Measurements from ENCODE around the gene NALCN.

Gene NALCN

DNA sequence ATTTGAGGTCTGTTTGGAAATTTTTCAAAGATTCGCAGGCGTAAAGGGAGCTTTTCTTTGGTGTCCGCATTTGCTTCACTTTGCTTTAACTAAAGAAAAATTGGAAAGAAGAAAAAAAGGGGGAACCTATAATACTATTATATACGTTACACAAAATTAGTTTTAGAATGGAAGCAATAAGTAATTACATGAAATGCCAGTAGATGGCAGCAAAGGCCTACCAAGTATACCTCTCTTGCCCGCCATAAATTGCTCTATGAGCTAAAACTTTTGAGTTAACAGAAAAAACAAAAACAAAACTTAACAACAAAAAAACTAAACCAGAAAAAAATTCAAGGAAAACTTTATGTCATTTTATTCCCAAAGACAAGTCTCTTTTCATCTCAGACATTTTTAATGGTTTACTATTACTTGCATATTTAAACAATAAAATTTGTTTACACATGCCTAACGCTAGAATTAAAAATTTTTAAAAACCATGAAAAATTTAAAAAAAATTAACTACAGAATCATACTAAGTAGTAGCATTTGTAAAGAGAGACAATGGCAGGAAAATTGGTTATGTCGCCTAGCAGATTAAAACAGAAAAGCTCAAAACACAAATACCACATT, 271.4 kb downstream of the NALCN start:
- Histone ChIP-seq H3K36me3 (ENCODE audit: insufficient read depth, insufficient read length, low read length) (no peaks in the 10 kb centered on the region), H3K4me3 (ENCODE audit: insufficient read length, low read depth) (no peak overlapping the region)
- DNase-seq (ENCODE audit: low read depth, low spot score), result peak; percentile 49

DNA sequence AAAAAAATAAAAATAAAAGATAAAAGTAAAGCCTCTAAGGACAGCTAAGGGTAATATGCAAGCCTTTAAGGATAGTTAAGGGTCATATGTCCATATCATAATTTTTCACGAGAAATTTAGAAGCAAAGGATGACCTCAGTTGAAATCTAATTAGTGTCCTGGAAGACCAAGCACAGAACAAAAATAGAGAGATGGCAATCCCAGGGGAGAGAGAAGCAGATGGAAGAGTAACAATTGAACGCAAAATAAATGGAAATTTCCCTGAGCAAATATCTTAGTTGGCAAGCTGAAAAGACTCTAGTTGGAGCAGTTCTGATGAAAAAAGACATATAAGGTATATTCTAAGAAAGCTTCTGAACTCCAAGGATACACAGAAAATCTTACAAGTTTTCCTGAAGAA, 275.4 kb downstream of the NALCN start:
- no peaks in the 10 kb centered on the region for H3K27me3 ChIP-seq (ENCODE audit: insufficient read depth, insufficient read length)
- H3K4me1 ChIP-seq (ENCODE audit: insufficient read depth, insufficient read length), result peaks cover 2% of the 10 kb centered on the region
- no peak for TF ChIP-seq YY1 (IDR thresholded peaks at IDR 0.05; ENCODE audit: insufficient read depth, insufficient read length)
- no peak for TF ChIP-seq SUZ12 (IDR thresholded peaks at IDR 0.05; ENCODE audit: extremely low read depth, insufficient read depth, insufficient read length)
- TF ChIP-seq ZNF274 (IDR thresholded peaks at IDR 0.05; ENCODE audit: low read depth, low read length), result no peak
- no peak overlapping the region for H3K9ac ChIP-seq (ENCODE audit: insufficient read length, low read depth)
- H3K9me3 ChIP-seq (ENCODE audit: insufficient read depth, low read length), result no peaks in the 10 kb centered on the region
- no peak for DNase-seq (ENCODE audit: low read depth, low spot score)
- H3K4me3 ChIP-seq (ENCODE audit: insufficient read length, low read depth), result no peak overlapping the region
- H3K36me3 ChIP-seq (ENCODE audit: insufficient read depth, insufficient read length, low read length), result no peaks in the 10 kb centered on the region

More for the DNA sequence above, 271.4 kb downstream of the NALCN start:
- Histone ChIP-seq H3K4me1 (ENCODE audit: insufficient read depth, insufficient read length) (no peaks in the 10 kb centered on the region), H3K9me3 (ENCODE audit: insufficient read depth, low read length) (no peaks in the 10 kb centered on the region), H3K27me3 (ENCODE audit: insufficient read depth, insufficient read length) (no peaks in the 10 kb centered on the region), H3K9ac (ENCODE audit: insufficient read length, low read depth) (no peak overlapping the region)
- no peak for TF ChIP-seq SUZ12 (IDR thresholded peaks at IDR 0.05; ENCODE audit: extremely low read depth, insufficient read depth, insufficient read length)
- TF ChIP-seq YY1 (IDR thresholded peaks at IDR 0.05; ENCODE audit: insufficient read depth, insufficient read length), result no peak
- no peak for TF ChIP-seq ZNF274 (IDR thresholded peaks at IDR 0.05; ENCODE audit: low read depth, low read length)

DNA sequence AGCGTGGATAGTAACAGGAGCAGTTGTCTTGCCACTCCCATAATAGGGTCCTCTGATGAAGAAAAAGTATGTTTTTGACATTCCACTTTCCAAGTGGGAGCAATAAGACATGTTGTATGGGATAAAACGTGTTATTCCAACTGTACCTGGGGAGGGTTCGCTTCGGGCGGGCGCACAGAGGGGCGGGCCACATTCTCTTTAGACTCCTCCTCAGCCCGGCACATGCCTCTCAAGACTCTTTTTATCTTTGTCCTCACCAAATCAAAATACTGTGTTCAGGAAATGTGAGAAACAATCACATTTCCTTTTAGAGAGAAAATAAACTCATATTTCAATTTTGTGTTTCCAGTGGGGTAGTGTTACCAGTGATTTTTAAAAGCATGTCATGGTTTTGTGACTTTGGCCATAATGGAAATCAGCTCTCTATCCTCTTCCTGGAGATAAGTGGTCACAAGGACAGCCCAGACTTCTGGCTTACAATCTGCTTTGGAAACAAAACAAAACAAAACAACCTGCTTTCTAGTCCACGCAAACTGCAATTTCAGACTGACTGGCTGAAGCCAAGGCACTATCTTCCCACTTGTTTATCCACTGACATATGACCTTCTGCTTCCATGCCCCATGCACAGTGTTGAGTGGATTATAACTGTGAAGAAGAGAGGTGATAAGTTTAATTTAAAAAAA, 276.1 kb downstream of the NALCN start:
- Histone ChIP-seq H3K4me3 (ENCODE audit: insufficient read length, low read depth) (no peak overlapping the region), H3K4me1 (ENCODE audit: insufficient read depth, insufficient read length) (peaks cover 2% of the 10 kb centered on the region), H3K27me3 (ENCODE audit: insufficient read depth, insufficient read length) (no peaks in the 10 kb centered on the region), H3K9ac (ENCODE audit: insufficient read length, low read depth) (no peak overlapping the region), H3K9me3 (ENCODE audit: insufficient read depth, low read length) (no peaks in the 10 kb centered on the region), H3K36me3 (ENCODE audit: insufficient read depth, insufficient read length, low read length) (no peaks in the 10 kb centered on the region)
- DNase-seq (ENCODE audit: low read depth, low spot score), result no peak
- TF ChIP-seq YY1 (IDR thresholded peaks at IDR 0.05; ENCODE audit: insufficient read depth, insufficient read length), result no peak
- TF ChIP-seq SUZ12 (IDR thresholded peaks at IDR 0.05; ENCODE audit: extremely low read depth, insufficient read depth, insufficient read length), result no peak
- TF ChIP-seq ZNF274 (IDR thresholded peaks at IDR 0.05; ENCODE audit: low read depth, low read length), result no peak

- peaks cover 2% of the 10 kb centered on the region for H3K4me1 ChIP-seq (ENCODE audit: insufficient read depth, insufficient read length)
- no peak overlapping the region for H3K4me3 ChIP-seq (ENCODE audit: insufficient read length, low read depth)
- no peak for DNase-seq (ENCODE audit: low read depth, low spot score)
- no peaks in the 10 kb centered on the region for H3K27me3 ChIP-seq (ENCODE audit: insufficient read depth, insufficient read length)
- no peaks in the 10 kb centered on the region for H3K9me3 ChIP-seq (ENCODE audit: insufficient read depth, low read length)
- no peak for TF ChIP-seq SUZ12 (IDR thresholded peaks at IDR 0.05; ENCODE audit: extremely low read depth, insufficient read depth, insufficient read length)
- TF ChIP-seq YY1 (IDR thresholded peaks at IDR 0.05; ENCODE audit: insufficient read depth, insufficient read length), result no peak
- no peak for TF ChIP-seq ZNF274 (IDR thresholded peaks at IDR 0.05; ENCODE audit: low read depth, low read length)
- H3K9ac ChIP-seq (ENCODE audit: insufficient read length, low read depth), result no peak overlapping the region
- H3K36me3 ChIP-seq (ENCODE audit: insufficient read depth, insufficient read length, low read length), result no peaks in the 10 kb centered on the region
Measured at GRCh38 chr13:101139081-101139480, 277.2 kb downstream of the NALCN start.

DNA sequence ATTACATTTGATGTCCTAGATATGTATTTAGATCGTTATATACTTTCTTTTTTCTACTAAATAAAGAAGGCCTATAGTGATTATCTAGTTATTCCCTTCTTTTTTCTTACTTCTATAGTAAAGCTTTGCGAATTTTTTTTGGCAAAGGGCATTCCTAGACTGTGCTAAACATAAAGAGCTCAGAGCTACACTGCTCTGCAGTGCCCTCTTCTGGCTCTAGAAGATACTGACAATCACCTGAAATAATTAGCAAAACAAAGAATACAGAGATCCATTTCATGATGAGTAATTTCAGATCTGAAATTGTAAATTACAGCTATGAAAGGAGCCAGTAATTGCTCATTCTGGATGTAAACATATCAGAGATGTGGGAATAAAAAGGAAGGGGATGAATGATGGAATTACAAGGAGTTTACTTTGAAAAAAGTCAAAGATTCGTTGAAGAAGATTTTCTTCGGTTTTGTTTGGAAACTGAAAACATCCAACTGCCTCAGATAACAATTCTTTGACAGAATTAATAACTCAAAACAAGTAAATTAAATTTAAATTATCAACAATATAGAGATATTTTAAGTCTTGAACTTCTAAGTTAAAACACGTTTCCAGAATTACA, 288.5 kb downstream of the NALCN start:
- DNase-seq (ENCODE audit: low read depth, low spot score), result peak; percentile 44
- H3K4me3 ChIP-seq (ENCODE audit: insufficient read length, low read depth), result no peak overlapping the region
- H3K9ac ChIP-seq (ENCODE audit: insufficient read length, low read depth), result no peak overlapping the region
- H3K4me1 ChIP-seq (ENCODE audit: insufficient read depth, insufficient read length), result no peaks in the 10 kb centered on the region
- H3K9me3 ChIP-seq (ENCODE audit: insufficient read depth, low read length), result no peaks in the 10 kb centered on the region
- TF ChIP-seq YY1 (IDR thresholded peaks at IDR 0.05; ENCODE audit: insufficient read depth, insufficient read length) (no peak), ZNF274 (IDR thresholded peaks at IDR 0.05; ENCODE audit: low read depth, low read length) (no peak), SUZ12 (IDR thresholded peaks at IDR 0.05; ENCODE audit: extremely low read depth, insufficient read depth, insufficient read length) (no peak)
- no peaks in the 10 kb centered on the region for H3K36me3 ChIP-seq (ENCODE audit: insufficient read depth, insufficient read length, low read length)
- H3K27me3 ChIP-seq (ENCODE audit: insufficient read depth, insufficient read length), result no peaks in the 10 kb centered on the region

DNA sequence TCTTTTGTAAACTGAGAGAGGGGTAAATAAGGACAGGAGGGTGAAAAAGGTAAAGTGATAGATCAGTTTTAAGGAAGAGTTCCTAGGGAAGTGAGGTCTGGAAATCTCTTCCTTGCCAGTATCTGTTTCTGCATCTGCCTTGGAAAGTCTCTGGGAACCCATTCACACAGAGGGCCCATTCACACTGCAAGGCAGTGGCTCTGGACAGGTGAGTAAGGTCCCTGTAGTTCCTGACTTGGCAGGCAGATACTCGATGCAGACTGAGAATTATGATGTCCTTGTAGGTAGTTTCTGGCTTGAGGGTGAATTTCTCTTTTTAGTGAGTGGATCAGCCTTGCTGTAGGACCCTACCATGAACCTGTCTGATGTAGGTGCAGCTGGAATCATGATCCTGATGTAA, 293.3 kb downstream of the NALCN start:
- no peak overlapping the region for H3K9ac ChIP-seq (ENCODE audit: insufficient read length, low read depth)
- DNase-seq (ENCODE audit: low read depth, low spot score), result no peak
- H3K9me3 ChIP-seq (ENCODE audit: insufficient read depth, low read length), result no peaks in the 10 kb centered on the region
- no peak overlapping the region for H3K4me3 ChIP-seq (ENCODE audit: insufficient read length, low read depth)
- no peaks in the 10 kb centered on the region for H3K36me3 ChIP-seq (ENCODE audit: insufficient read depth, insufficient read length, low read length)
- no peaks in the 10 kb centered on the region for H3K27me3 ChIP-seq (ENCODE audit: insufficient read depth, insufficient read length)
- H3K4me1 ChIP-seq (ENCODE audit: insufficient read depth, insufficient read length), result no peaks in the 10 kb centered on the region
- no peak for TF ChIP-seq YY1 (IDR thresholded peaks at IDR 0.05; ENCODE audit: insufficient read depth, insufficient read length)
- TF ChIP-seq ZNF274 (IDR thresholded peaks at IDR 0.05; ENCODE audit: low read depth, low read length), result no peak
- TF ChIP-seq SUZ12 (IDR thresholded peaks at IDR 0.05; ENCODE audit: extremely low read depth, insufficient read depth, insufficient read length), result no peak

DNA sequence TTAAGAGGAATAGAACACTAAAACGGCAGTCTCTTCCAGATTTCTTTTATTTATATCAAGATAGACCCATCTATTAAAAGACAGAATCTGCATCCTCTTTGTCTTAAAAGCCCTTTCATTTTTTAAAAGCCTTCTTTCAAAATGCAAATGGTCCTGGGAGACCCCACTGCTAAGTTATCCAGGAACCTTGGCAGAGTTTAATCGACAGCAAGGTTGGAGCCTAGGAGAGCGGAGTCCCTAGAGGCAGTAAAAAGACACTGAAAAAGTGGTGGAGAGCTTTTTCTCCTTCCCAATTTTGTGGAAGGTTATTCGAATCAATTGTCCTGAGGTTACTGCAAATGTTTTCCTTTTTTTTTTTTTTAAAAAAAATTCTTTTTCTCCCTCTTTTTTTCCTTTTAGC, 294.7 kb downstream of the NALCN start:
- H3K4me1 ChIP-seq (ENCODE audit: insufficient read depth, insufficient read length), result no peaks in the 10 kb centered on the region
- TF ChIP-seq SUZ12 (IDR thresholded peaks at IDR 0.05; ENCODE audit: extremely low read depth, insufficient read depth, insufficient read length), result no peak
- TF ChIP-seq YY1 (IDR thresholded peaks at IDR 0.05; ENCODE audit: insufficient read depth, insufficient read length), result no peak
- no peak for TF ChIP-seq ZNF274 (IDR thresholded peaks at IDR 0.05; ENCODE audit: low read depth, low read length)
- no peaks in the 10 kb centered on the region for H3K9me3 ChIP-seq (ENCODE audit: insufficient read depth, low read length)
- no peaks in the 10 kb centered on the region for H3K36me3 ChIP-seq (ENCODE audit: insufficient read depth, insufficient read length, low read length)
- H3K9ac ChIP-seq (ENCODE audit: insufficient read length, low read depth), result no peak overlapping the region
- DNase-seq (ENCODE audit: low read depth, low spot score), result peak; percentile 18
- no peak overlapping the region for H3K4me3 ChIP-seq (ENCODE audit: insufficient read length, low read depth)
- no peaks in the 10 kb centered on the region for H3K27me3 ChIP-seq (ENCODE audit: insufficient read depth, insufficient read length)
